GM21367 (cell line): ENCODE results near the gene PIK3R1.

ENCODE experiments used
- ATAC-seq: cut with Tn5 transposase; IDR thresholded peaks from one replicate; pipeline ENCODE4 v1.9.1; 2021; ENCODE audit not compliant: unreplicated experiment

PIK3R1 gene

DNA sequence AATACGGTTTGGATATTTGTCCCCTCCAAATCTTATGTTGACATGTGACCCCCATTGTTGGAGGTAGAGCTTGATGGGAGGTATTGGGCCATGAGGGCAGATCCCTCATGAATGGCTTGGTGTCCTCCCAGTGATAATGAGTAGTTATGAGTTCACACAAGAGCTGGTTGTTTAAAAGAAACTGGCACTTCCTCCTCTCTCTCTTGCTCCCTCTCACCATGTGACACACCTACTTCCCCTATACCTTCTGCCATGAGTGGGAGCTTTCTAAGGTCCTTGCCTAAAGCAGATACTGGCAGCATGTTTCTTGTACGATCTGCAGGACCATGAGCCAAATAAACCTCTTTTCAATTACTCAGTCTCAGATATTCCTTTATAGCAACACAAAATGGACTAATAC is 132.0 kb downstream of the PIK3R1 start:
- ATAC-seq = no peak

DNA sequence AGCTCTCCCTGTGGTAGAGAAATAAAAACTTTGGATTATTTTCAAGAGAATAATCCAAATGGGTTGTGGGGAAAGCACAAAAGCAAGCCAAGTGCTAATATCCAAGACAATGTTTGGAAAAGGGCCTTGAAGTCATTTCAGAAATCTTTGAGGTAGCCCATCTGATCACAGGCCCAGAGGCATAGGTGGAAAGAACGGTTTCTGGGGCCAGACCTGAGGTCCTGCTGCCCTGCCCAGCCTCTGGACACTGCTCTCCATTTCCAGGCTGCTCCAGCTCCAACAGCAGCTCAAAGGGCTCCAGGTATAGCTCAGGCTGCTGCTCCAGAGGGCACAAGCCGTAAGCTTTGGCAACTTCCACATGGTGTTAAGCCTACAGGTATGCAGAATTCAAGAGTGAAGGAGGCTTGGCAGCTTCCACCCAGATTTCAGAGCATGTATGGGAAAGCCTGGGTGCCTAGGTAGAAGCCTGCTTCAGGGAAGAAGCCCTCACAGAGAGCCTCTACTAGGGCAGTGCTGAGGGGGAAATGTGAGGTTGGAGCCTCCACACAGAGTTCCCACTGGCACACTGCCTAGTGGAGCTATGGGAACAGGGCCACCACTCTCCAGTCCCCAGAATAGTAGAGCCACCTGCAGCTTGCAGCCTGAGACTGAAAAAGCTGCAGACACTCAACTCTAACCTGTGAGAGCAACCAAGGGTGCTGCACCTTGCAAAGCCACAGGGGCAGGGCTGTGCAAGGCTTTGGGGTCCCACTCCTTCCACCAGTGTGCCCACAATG is 133.1 kb downstream of the PIK3R1 start:
- no peak for ATAC-seq

DNA sequence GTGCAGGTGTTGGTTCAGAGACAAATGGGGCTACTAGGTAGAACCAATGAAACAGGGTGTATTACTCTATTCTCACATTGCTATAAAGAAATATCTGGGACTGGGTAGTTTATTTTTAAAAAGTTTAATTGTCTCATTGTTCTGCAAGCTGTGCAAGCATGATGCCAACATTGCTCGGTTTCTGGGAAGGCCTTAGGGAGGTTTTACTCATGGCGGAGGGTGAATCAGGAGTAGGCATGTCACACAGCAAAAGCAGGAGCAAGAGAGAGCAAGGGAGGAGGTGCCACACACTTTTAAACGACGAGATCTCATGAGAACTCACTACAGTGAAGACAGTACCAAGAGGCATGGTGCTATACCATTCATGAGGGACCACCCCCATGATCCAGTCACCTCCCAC is 134.6 kb downstream of the PIK3R1 start:
- no peak for ATAC-seq
